GM12892 (cell line): ENCODE measurements around the gene TSEN34.
"Not testable (repeated sequence)": the region's sequence is repeated elsewhere in the genome, so short reads cannot be mapped to it uniquely, and the experiment has no call there.

Source experiments
- POLR2A ChIP-seq: IDR thresholded peaks from 2 replicates; pipeline ENCODE4 v1.6.1; 2011; ENCODE audit warnings: low read depth, low read length, control low read depth
- POLR2AphosphoS5 ChIP-seq: IDR thresholded peaks from 2 replicates; pipeline ENCODE4 v1.6.1; 2011; ENCODE audit warnings: low read depth, low read length, control low read depth
- TAF1 ChIP-seq: IDR thresholded peaks from 2 replicates; pipeline ENCODE4 v1.6.1; 2011; ENCODE audit warnings: low read depth, mild to moderate bottlenecking, control low read depth, low read length, borderline replicate concordance

DNA sequence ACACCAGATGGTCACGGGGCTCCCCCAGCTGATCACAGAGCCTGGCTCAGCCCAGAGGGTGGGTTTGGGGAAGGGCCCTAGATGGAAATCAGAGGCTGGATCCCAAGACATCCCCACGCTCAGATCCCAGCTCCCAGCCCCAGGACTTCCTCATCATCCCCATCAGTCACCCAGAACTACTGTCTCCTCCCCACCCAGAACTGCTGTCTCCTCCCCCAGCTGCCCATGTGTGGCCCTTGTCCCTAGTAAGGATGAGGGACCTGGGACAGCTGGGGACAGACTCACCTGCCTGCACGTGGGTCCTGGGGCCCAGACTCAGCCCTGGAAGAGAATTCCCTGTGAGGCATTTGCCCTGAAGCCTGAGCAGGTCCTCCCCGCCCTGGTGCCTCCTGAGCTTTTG lies 51.1 kb downstream of the TSEN34 start:
- TF ChIP-seq POLR2AphosphoS5, POLR2A, TAF1: not testable (repeated sequence)
